OCI-LY7 (cell line): Measurements from ENCODE around the gene KCNG1.

ENCODE experiments used
- EZH2phosphoT487 ChIP-seq: fragments of 200-600 bp; sonication (generic); IDR thresholded peaks from 2 replicates; pipeline ENCODE4 v1.6.1; 2018; ENCODE audit warnings: low read depth, borderline replicate concordance, mild to moderate bottlenecking, mixed run types, antibody characterized with exemption, low read length, moderate library complexity, mixed read lengths
- TF ChIP-seq, protein P1 (sequence below): fragments of 200-600 bp; sonication (generic); conservative IDR thresholded peaks from 2 replicates; pipeline ENCODE4 v1.5.1; 2014; ENCODE audit warnings: mild to moderate bottlenecking, antibody characterized with exemption, low read length, moderate library complexity, mixed read lengths

DNA sequence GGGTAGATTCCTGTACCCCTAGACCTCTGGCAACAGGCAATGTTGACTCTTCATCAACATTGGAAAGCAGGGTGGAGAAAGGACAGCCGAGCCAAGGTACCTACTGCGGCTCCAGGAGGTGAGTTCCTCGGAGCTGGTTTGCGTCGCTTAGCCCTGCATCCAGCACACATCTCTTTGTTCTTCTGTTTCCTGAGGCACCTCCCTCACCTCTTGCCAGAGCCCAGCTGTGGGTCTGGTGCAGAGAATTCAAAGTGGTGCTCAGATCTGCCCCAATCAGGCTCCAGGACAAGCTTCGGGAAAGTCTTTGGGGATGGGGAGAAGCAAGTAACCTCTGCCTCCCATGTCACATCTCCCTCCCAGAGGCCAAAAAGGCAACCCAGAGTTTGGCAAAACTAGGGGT lies 2.2 kb downstream of the KCNG1 start:
- TF ChIP-seq, protein P1, sequence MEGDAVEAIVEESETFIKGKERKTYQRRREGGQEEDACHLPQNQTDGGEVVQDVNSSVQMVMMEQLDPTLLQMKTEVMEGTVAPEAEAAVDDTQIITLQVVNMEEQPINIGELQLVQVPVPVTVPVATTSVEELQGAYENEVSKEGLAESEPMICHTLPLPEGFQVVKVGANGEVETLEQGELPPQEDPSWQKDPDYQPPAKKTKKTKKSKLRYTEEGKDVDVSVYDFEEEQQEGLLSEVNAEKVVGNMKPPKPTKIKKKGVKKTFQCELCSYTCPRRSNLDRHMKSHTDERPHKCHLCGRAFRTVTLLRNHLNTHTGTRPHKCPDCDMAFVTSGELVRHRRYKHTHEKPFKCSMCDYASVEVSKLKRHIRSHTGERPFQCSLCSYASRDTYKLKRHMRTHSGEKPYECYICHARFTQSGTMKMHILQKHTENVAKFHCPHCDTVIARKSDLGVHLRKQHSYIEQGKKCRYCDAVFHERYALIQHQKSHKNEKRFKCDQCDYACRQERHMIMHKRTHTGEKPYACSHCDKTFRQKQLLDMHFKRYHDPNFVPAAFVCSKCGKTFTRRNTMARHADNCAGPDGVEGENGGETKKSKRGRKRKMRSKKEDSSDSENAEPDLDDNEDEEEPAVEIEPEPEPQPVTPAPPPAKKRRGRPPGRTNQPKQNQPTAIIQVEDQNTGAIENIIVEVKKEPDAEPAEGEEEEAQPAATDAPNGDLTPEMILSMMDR: no peak
- no peak for TF ChIP-seq EZH2phosphoT487
